ENCODE data around the gene GPS2.

- TF ChIP-seq, protein P1, sequence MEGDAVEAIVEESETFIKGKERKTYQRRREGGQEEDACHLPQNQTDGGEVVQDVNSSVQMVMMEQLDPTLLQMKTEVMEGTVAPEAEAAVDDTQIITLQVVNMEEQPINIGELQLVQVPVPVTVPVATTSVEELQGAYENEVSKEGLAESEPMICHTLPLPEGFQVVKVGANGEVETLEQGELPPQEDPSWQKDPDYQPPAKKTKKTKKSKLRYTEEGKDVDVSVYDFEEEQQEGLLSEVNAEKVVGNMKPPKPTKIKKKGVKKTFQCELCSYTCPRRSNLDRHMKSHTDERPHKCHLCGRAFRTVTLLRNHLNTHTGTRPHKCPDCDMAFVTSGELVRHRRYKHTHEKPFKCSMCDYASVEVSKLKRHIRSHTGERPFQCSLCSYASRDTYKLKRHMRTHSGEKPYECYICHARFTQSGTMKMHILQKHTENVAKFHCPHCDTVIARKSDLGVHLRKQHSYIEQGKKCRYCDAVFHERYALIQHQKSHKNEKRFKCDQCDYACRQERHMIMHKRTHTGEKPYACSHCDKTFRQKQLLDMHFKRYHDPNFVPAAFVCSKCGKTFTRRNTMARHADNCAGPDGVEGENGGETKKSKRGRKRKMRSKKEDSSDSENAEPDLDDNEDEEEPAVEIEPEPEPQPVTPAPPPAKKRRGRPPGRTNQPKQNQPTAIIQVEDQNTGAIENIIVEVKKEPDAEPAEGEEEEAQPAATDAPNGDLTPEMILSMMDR (conservative IDR thresholded peaks at IDR 0.05 in 1 of 2, IDR thresholded peaks at IDR 0.05 in 1 of 2; ENCODE audit: low read depth in 1 of 2, low read length in 2 of 2) = no peak
- no peak for TF ChIP-seq EZH2 (IDR thresholded peaks at IDR 0.05; ENCODE audit: low read length, missing control alignments)
Observed at GRCh38 chr17:7340179-7340578, 25.0 kb upstream of the GPS2 start.
